Right lobe of liver (tissue), 6 donors: Measurements from ENCODE around the gene RBFOX2. TPM values are rescaled to one million over a fixed set of nuclear protein-coding genes. Genes with fewer than 3 reads are reported as not detected.
A peak's percentile ranks its signal among the peaks of the same experiment; 100 is the strongest.

Experiments used
- ATAC-seq, 4 donors: fragments of 200-7000 bp; cut with Tn5 transposase; one replicate each; pipeline ENCODE4 v1.9.1; 2020; ENCODE audit warnings: mild to moderate bottlenecking in 4 of 4, moderate library complexity in 4 of 4
- DNase-seq, 3 donors: peaks; one replicate each; pipeline ENCODE4 v3.0.0-alpha.2; 2020
- H3K27ac ChIP-seq, 3 donors: fragments of 200-600 bp; one replicate each; pipeline ENCODE4 v1.8.0; 2022
- H3K27me3 ChIP-seq, 2 donors: fragments of 200-600 bp; one replicate each; pipeline ENCODE4 v1.8.0; 2022
- H3K36me3 ChIP-seq, 4 donors: fragments of 200-600 bp; sonication (generic) in 1 of 4; one replicate each; pipeline versions ENCODE4 v1.5.1 to v1.8.0; 2017 to 2022; ENCODE audit warnings: control low read depth in 1 of 4
- H3K4me1 ChIP-seq, 4 donors: fragments of 200-600 bp; sonication (generic) in 1 of 4; one replicate each; pipeline versions ENCODE4 v1.5.1 to v1.8.0; 2017 to 2022; ENCODE audit warnings: control low read depth in 1 of 4
- H3K4me3 ChIP-seq, 3 donors: fragments of 200-600 bp; one replicate each; pipeline ENCODE4 v1.8.0; 2022
- H3K9me3 ChIP-seq, 4 donors: fragments of 200-600 bp; sonication (generic) in 1 of 4; one replicate each; pipeline versions ENCODE4 v1.5.1 to v1.8.0; 2017 to 2022; ENCODE audit warnings: control low read depth in 1 of 4
- POLR2A ChIP-seq: fragments of 450-650 bp; IDR thresholded peaks from one replicate; pipeline ENCODE4 v1.6.1; 2017; ENCODE audit warnings: antibody characterized with exemption, mild to moderate bottlenecking
- WGBS: methylation state at CpG from one replicate; pipeline ENCODE4 v1.1.6; 2018; ENCODE audit warnings: low coverage, low lambda C conversion rate; ENCODE audit not compliant: insufficient coverage; ENCODE audit errors: missing lambda C conversion rate; 5-methylcytosine and 5-hydroxymethylcytosine counted together
- intact Hi-C, 2 donors: fragments of 100-400 bp; cut with DNase I; formaldehyde crosslinking; loops; one replicate each; pipeline versions ENCODE4 v1.11.2 to v1.14.1; 2022
- total RNA-seq, 6 experiments: library from RNA; depleted of rRNA in 2 of 6; stranded (reverse); fragments of >200 nt in 2 of 6; fragmentation: NEBNext Ultra II Directional in 3 of 6; extraction: Animal tissue kit (Norgen Biotek cat#: 25700) in 3 of 6; gene quantifications; one replicate each; pipeline versions ENCODE4 v1.1.0 to v1.2.4, GENCODE V29; 2016 to 2023
- TF ChIP-seq, protein P1 (sequence below), 4 donors: fragments of 200-600 bp in 3 of 4; fragments of 450-650 bp in 1 of 4; IDR thresholded peaks; one replicate each; pipeline versions ENCODE4 v1.5.1 to v1.8.0; 2016 to 2022; ENCODE audit warnings: antibody characterized with exemption in 4 of 4, mild to moderate bottlenecking in 2 of 4
- donor health status: DM: no; HTN: yes; CAD: no.
- donor health status: DM: no; HTN: no; CAD: no.
- donor health status: DM: no; HTN: no; CAD: no.
- donor health status: DM: no; HTN: yes; CAD: no.
- donor health status: DM: no; HTN: yes; CAD: no.

Gene RBFOX2
- total RNA-seq, 6 experiments from 2014 or later, result 23.9 to 36.5 (median 29.5) TPM

GRCh38 chr22:35905894-35906293 lies 122.7 kb downstream of the RBFOX2 start:
- peaks cover 0 to 24% (median 9%) of the 10 kb centered on the region in 4 donors for H3K4me1 ChIP-seq
- no peak for ATAC-seq
- H3K9me3 ChIP-seq, result no peaks in the 10 kb centered on the region
- H3K27me3 ChIP-seq, result no peaks in the 10 kb centered on the region
- H3K4me3 ChIP-seq, result no peak overlapping the region
- no peak for TF ChIP-seq POLR2A
- TF ChIP-seq, protein P1, sequence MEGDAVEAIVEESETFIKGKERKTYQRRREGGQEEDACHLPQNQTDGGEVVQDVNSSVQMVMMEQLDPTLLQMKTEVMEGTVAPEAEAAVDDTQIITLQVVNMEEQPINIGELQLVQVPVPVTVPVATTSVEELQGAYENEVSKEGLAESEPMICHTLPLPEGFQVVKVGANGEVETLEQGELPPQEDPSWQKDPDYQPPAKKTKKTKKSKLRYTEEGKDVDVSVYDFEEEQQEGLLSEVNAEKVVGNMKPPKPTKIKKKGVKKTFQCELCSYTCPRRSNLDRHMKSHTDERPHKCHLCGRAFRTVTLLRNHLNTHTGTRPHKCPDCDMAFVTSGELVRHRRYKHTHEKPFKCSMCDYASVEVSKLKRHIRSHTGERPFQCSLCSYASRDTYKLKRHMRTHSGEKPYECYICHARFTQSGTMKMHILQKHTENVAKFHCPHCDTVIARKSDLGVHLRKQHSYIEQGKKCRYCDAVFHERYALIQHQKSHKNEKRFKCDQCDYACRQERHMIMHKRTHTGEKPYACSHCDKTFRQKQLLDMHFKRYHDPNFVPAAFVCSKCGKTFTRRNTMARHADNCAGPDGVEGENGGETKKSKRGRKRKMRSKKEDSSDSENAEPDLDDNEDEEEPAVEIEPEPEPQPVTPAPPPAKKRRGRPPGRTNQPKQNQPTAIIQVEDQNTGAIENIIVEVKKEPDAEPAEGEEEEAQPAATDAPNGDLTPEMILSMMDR (IDR thresholded peaks at IDR 0.05), result no peak
- no peak overlapping the region for H3K27ac ChIP-seq
- no peak for DNase-seq
- no peaks in the 10 kb centered on the region for H3K36me3 ChIP-seq
- intact Hi-C loops, result no loop called here
- 100% methylated on average over 1 of the region's 1 CpG for WGBS

DNA sequence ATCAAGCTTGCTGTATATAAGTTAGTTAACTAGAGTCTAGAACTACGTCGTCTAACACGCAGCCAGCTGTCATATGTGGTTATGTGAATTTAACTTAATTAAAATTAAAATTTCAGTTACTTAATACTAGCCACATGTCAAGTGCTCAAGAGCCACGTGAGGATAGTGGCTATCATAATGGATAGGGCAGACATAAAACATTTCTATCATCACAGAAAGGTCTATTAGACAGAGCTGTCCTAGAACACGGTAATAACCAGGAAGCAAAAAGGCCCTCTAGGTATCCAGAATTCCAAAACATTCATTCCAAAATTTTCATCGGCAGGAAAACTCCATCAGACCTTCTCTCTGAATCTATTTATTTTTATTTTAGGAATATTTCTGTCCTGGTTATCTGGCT lies 123.9 kb downstream of the RBFOX2 start:
- intact Hi-C loops, result no loop called here
- Histone ChIP-seq H3K36me3 (no peaks in the 10 kb centered on the region), H3K27ac (no peak overlapping the region), H3K4me3 (no peak overlapping the region), H3K4me1 (peaks cover 0 to 24% (median 9%) of the 10 kb centered on the region in 4 donors), H3K27me3 (no peaks in the 10 kb centered on the region), H3K9me3 (no peaks in the 10 kb centered on the region)
- no peak for DNase-seq
- TF ChIP-seq POLR2A, result no peak
- TF ChIP-seq, protein P1 (IDR thresholded peaks at IDR 0.05), result no peak
- 82% methylated on average over 6 of the region's 6 CpGs for WGBS
- ATAC-seq, result no peak

DNA sequence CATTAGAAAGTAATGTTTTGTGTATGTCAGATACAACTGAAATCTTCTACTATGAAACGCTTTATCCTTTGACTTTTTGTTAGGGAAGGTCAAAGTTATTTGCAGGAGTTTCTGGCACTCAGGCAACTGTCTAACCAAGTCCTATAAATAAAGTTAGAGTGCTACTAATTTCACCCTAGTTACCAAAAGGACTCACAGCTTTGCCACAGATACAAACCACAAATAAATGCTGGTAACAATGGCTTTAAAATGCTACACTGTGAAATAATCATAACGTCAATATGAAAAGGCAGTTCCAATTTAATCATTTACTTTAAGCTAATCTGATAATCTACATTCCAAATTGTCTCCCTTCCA lies 124.3 kb downstream of the RBFOX2 start:
- intact Hi-C loops, result no loop called here
- no peaks in the 10 kb centered on the region for H3K9me3 ChIP-seq
- H3K27ac ChIP-seq, result no peak overlapping the region
- WGBS, result 11% methylated on average over 2 of the region's 2 CpGs
- no peaks in the 10 kb centered on the region for H3K27me3 ChIP-seq
- TF ChIP-seq, protein P1 (IDR thresholded peaks at IDR 0.05), result no peak
- no peak for TF ChIP-seq POLR2A
- DNase-seq (no peak), ATAC-seq (peak in 1 of 4 donors; percentile 16)
- H3K4me3 ChIP-seq, result no peak overlapping the region
- H3K36me3 ChIP-seq, result no peaks in the 10 kb centered on the region
- H3K4me1 ChIP-seq, result peaks cover 0 to 24% (median 9%) of the 10 kb centered on the region in 4 donors

DNA sequence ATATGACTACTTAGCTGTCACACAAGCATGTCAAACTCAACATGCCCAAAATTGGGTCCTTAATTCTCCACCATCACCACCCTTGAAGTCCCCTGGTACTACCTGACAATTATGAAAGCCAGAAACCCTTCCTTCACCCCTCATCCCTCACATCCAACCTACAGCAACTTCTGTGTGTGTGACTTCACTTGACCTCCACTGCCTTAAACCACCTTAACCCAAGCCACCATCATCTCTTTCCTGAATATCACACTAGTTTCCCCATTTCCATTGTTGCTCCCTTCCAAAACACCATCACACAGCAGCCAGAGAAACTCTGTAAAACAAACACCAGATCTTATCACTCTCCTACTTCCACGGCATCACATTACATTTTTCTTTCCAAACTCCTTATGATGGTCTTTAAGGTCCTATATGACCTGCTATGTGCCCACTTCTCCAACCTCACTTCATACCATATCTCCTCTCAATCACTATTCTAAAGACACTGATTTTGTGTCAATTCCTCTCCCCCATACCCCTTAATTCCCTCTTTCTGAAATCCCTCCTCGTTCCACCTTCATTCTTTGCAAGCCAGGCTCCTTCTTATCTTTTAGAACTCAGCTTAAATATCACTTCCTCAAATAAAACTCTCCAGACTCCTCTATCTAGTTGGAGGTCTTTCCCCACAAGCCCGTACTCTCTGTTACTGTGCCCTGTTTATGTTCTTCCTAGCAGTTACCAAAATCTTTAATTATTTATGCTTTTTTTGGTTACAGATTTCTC lies 124.9 kb downstream of the RBFOX2 start:
- no peaks in the 10 kb centered on the region for H3K9me3 ChIP-seq
- no peak for ATAC-seq
- no peaks in the 10 kb centered on the region for H3K27me3 ChIP-seq
- H3K27ac ChIP-seq, result no peak overlapping the region
- no peak overlapping the region for H3K4me3 ChIP-seq
- DNase-seq, result no peak
- TF ChIP-seq POLR2A, result no peak
- TF ChIP-seq, protein P1 (IDR thresholded peaks at IDR 0.05), result no peak
- 42% methylated on average over 3 of the region's 3 CpGs for WGBS
- no peaks in the 10 kb centered on the region for H3K36me3 ChIP-seq
- intact Hi-C loops, result no loop called here
- H3K4me1 ChIP-seq, result peaks cover 0 to 24% (median 9%) of the 10 kb centered on the region in 4 donors
